H1 (cell line): ENCODE measurements around the gene SNAP47. TPM values are rescaled to one million over a fixed set of nuclear protein-coding genes. Genes with fewer than 3 reads are reported as not detected.

Experiments used
- CTCF ChIA-PET: fragments of 300-600 bp; sonication (Branson Sonifier 250); formaldehyde crosslinking; loops from one replicate; lab custom pipeline; 2021; ENCODE audit not compliant: partially characterized antibody; lab: Charles Lee
- POLR2A ChIA-PET: fragments of 300-600 bp; sonication (Branson Sonifier 250); formaldehyde crosslinking; loops from one replicate; lab custom pipeline; 2021; ENCODE audit warnings: inconsistent platforms; ENCODE audit not compliant: partially characterized antibody; lab: Charles Lee
- DNase-seq, 2 experiments: peaks; one replicate each; pipeline versions ENCODE4 v3.0.0 to v3.0.0-alpha.2; 2010 to 2022; ENCODE audit warnings: low spot score in 2 of 2, low read depth in 1 of 2, mixed read lengths in 1 of 2
- FAIRE-seq: peaks from 2 replicates; lab custom pipeline; 2011; peaks lifted over from hg19 to GRCh38; lab: Jason Lieb, UNC
- H2AFZ ChIP-seq: 2 replicates; pipeline ENCODE4 v1.8.1; 2012; ENCODE audit warnings: low read length, inconsistent platforms
- H2AK5ac ChIP-seq: 2 replicates; pipeline ENCODE4 v1.6.1; 2013; ENCODE audit warnings: low read depth, low read length
- H2BK120ac ChIP-seq: replicated peaks from 2 replicates; pipeline ENCODE3; 2013; ENCODE audit warnings: low read depth, low read length, inconsistent platforms
- H2BK12ac ChIP-seq: 2 replicates; pipeline ENCODE4 v1.6.1; 2013; ENCODE audit warnings: low read depth, low read length
- H2BK15ac ChIP-seq: 2 replicates; pipeline ENCODE4 v1.6.1; 2013; ENCODE audit warnings: low read length
- H2BK20ac ChIP-seq: 2 replicates; pipeline ENCODE4 v1.6.1; 2013; ENCODE audit warnings: low read length
- H2BK5ac ChIP-seq: 2 replicates; pipeline ENCODE4 v1.6.1; 2013; ENCODE audit warnings: low read depth, low read length
- H3K14ac ChIP-seq: 2 replicates; pipeline ENCODE4 v1.6.1; 2013; ENCODE audit warnings: inconsistent platforms; ENCODE audit not compliant: insufficient read length
- H3K18ac ChIP-seq: 2 replicates; pipeline ENCODE4 v1.6.1; 2013; ENCODE audit warnings: low read length; ENCODE audit errors: extremely low read depth
- H3K23ac ChIP-seq: 2 replicates; pipeline ENCODE4 v1.6.1; 2013; ENCODE audit warnings: inconsistent platforms; ENCODE audit not compliant: insufficient read length
- H3K23me2 ChIP-seq: 2 replicates; pipeline ENCODE4 v1.6.1; 2013; ENCODE audit warnings: low read depth, low read length
- H3K27ac ChIP-seq: 2 replicates; pipeline ENCODE4 v1.6.1; 2011; ENCODE audit warnings: low read depth, low read length, inconsistent platforms
- H3K27me3 ChIP-seq, 4 experiments: replicated peaks in 1 of 4; 1 replicate in 1 of 4; 2 replicates in 3 of 4; pipeline versions ENCODE4 v1.6.1 to v1.8.1; 2011 to 2013; ENCODE audit warnings: low read length in 3 of 4, mild to moderate bottlenecking in 3 of 4, inconsistent platforms in 2 of 4, mixed read lengths in 2 of 4, moderate library complexity in 1 of 4; ENCODE audit not compliant: control insufficient read depth in 3 of 4, insufficient read depth in 3 of 4; ENCODE audit errors: extremely low read depth in 1 of 4
- H3K36me3 ChIP-seq, 4 experiments: 2 replicates each; pipeline versions ENCODE4 v1.6.1 to v1.8.1; 2011 to 2013; ENCODE audit warnings: mild to moderate bottlenecking in 4 of 4, low read length in 3 of 4, moderate library complexity in 2 of 4, control low read depth in 1 of 4, inconsistent platforms in 1 of 4; ENCODE audit not compliant: insufficient read depth in 4 of 4, control insufficient read depth in 2 of 4
- H3K4ac ChIP-seq: replicated peaks from 2 replicates; pipeline ENCODE3; 2013; ENCODE audit warnings: low read length, low read depth, mixed read lengths, inconsistent platforms; ENCODE audit not compliant: insufficient read length
- H3K4me1 ChIP-seq, 4 experiments: replicated peaks in 1 of 4; 1 replicate in 1 of 4; 2 replicates in 3 of 4; pipeline versions ENCODE4 v1.6.1 to v1.8.1; 2011 to 2013; ENCODE audit warnings: low read length in 3 of 4, inconsistent platforms in 2 of 4, mixed read lengths in 1 of 4; ENCODE audit not compliant: insufficient read depth in 4 of 4, control insufficient read depth in 3 of 4
- H3K4me2 ChIP-seq, 2 experiments: 2 replicates each; pipeline versions ENCODE4 v1.6.1 to v1.8.1; 2011 to 2013; ENCODE audit warnings: low read depth in 2 of 2, low read length in 2 of 2, control low read depth in 1 of 2, inconsistent platforms in 1 of 2, mild to moderate bottlenecking in 1 of 2; ENCODE audit not compliant: insufficient read depth in 1 of 2
- H3K4me3 ChIP-seq, 4 experiments: fragments of 200-600, 300-600 bp in 1 of 4; sonication (generic), shearing (Covaris generic), sonication (Bioruptor Twin) in 1 of 4; 2 replicates each; pipeline versions ENCODE4 v1.5.1 to v1.8.1; 2011 to 2016; ENCODE audit warnings: low read length in 4 of 4, low read depth in 3 of 4, control low read depth in 2 of 4, inconsistent platforms in 2 of 4, mild to moderate bottlenecking in 2 of 4, mixed read lengths in 1 of 4, moderate library complexity in 1 of 4; ENCODE audit not compliant: insufficient read depth in 2 of 4; ENCODE audit errors: extremely low read depth in 1 of 4
- H3K56ac ChIP-seq: replicated peaks from 2 replicates; pipeline ENCODE3; 2013; ENCODE audit warnings: low read depth, mild to moderate bottlenecking, mixed read lengths, low read length, inconsistent platforms; ENCODE audit not compliant: insufficient read length
- H3K79me1 ChIP-seq: 2 replicates; pipeline ENCODE4 v1.6.1; 2013; ENCODE audit warnings: low read depth, low read length, control low read depth
- H3K79me2 ChIP-seq, 2 experiments: 2 replicates each; pipeline versions ENCODE4 v1.6.1 to v1.8.1; 2012 to 2013; ENCODE audit warnings: low read length in 2 of 2, mild to moderate bottlenecking in 2 of 2, inconsistent platforms in 1 of 2; ENCODE audit not compliant: insufficient read depth in 2 of 2, control insufficient read depth in 1 of 2
- H3K9ac ChIP-seq, 4 experiments: replicated peaks in 1 of 4; 1 replicate in 1 of 4; 2 replicates in 3 of 4; pipeline versions ENCODE4 v1.6.1 to v1.8.1; 2011 to 2013; ENCODE audit warnings: low read depth in 3 of 4, low read length in 3 of 4, control low read depth in 2 of 4, mild to moderate bottlenecking in 2 of 4, moderate library complexity in 2 of 4, inconsistent platforms in 1 of 4; ENCODE audit errors: extremely low read depth in 1 of 4
- H3K9me3 ChIP-seq, 2 experiments: 2 replicates each; pipeline versions ENCODE4 v1.6.1 to v1.8.1; 2012 to 2013; ENCODE audit warnings: mild to moderate bottlenecking in 2 of 2, moderate library complexity in 2 of 2, control low read depth in 1 of 2, inconsistent platforms in 1 of 2, low read depth in 1 of 2, low read length in 1 of 2, mixed read lengths in 1 of 2; ENCODE audit not compliant: insufficient read depth in 2 of 2
- H4K20me1 ChIP-seq, 2 experiments: replicated peaks in 1 of 2; 2 replicates each; pipeline versions ENCODE3 to v1.8.1; 2011 to 2013; ENCODE audit warnings: inconsistent platforms in 2 of 2, low read length in 2 of 2, mild to moderate bottlenecking in 1 of 2; ENCODE audit not compliant: insufficient read depth in 2 of 2, control insufficient read depth in 1 of 2
- H4K5ac ChIP-seq: 2 replicates; pipeline ENCODE4 v1.6.1; 2013; ENCODE audit warnings: low read length, low read depth, mixed read lengths, inconsistent platforms; ENCODE audit not compliant: insufficient read length
- H4K8ac ChIP-seq: 2 replicates; pipeline ENCODE4 v1.8.0; 2013; ENCODE audit warnings: mild to moderate bottlenecking, moderate library complexity, low read length, inconsistent platforms; ENCODE audit not compliant: insufficient read depth; ENCODE audit errors: extremely low read depth
- H4K91ac ChIP-seq: replicated peaks from 2 replicates; pipeline ENCODE3; 2013; ENCODE audit warnings: low read length, mixed read lengths, inconsistent platforms; ENCODE audit not compliant: insufficient read length
- ATF3 ChIP-seq: IDR thresholded peaks from 2 replicates; pipeline ENCODE4 v1.6.1; 2011; ENCODE audit warnings: low read depth, mild to moderate bottlenecking, low read length; ENCODE audit not compliant: insufficient read depth
- CBX8 ChIP-seq: fragments of 300-800, 300-1000 bp; sonication (generic); IDR thresholded peaks from 2 replicates; pipeline ENCODE4 v1.7.1; 2016; ENCODE audit warnings: low read depth, low read length, borderline replicate concordance
- CHD2 ChIP-seq: IDR thresholded peaks from 2 replicates; pipeline ENCODE4 v1.6.1; 2012; ENCODE audit warnings: low read length, improper control_type of control experiment
- EGR1 ChIP-seq: IDR thresholded peaks from 2 replicates; pipeline ENCODE4 v1.6.1; 2011; ENCODE audit warnings: low read depth, low read length, borderline replicate concordance
- GABPA ChIP-seq: IDR thresholded peaks from 2 replicates; pipeline ENCODE4 v1.6.1; 2011; ENCODE audit warnings: mild to moderate bottlenecking, low read length, moderate library complexity, borderline replicate concordance; ENCODE audit not compliant: insufficient read depth
- RBBP5 ChIP-seq: IDR thresholded peaks from 2 replicates; pipeline ENCODE4 v1.7.1; 2012; ENCODE audit warnings: low read depth, mild to moderate bottlenecking, inconsistent platforms, low read length, moderate library complexity, borderline replicate concordance
- TAF7 ChIP-seq: optimal IDR thresholded peaks from 2 replicates; pipeline ENCODE3; 2011; ENCODE audit warnings: low read depth, mild to moderate bottlenecking, inconsistent platforms, low read length, moderate library complexity, borderline replicate concordance
- WGBS, 2 experiments: shearing (Covaris generic) in 1 of 2; methylation state at CpG; one replicate each; pipeline versions ENCODE4 v1.1.6 to v1.1.7; 2013 to 2015; ENCODE audit warnings: low lambda C conversion rate in 2 of 2, mixed read lengths in 2 of 2, inconsistent platforms in 1 of 2, low coverage in 1 of 2, missing lambda C conversion rate in 1 of 2; ENCODE audit not compliant: insufficient replicate concordance in 2 of 2, insufficient coverage in 1 of 2, insufficient read length in 1 of 2; ENCODE audit errors: extremely low coverage in 1 of 2, missing lambda C conversion rate in 1 of 2; 5-methylcytosine and 5-hydroxymethylcytosine counted together
- polyA plus RNA-seq, 7 experiments: library from polyadenylated mRNA; depleted of rRNA in 3 of 7; stranded (reverse) in 5 of 7; unstranded in 2 of 7; fragments of >200 nt in 5 of 7; fragments of 200-250 nt in 2 of 7; gene quantifications; 1 replicate in 5 of 7; 2 replicates in 1 of 7; 4 replicates in 1 of 7; pipeline versions ENCODE4 v1.2.1 to v1.2.3, GENCODE V29; 2011 to 2013; ENCODE audit warnings: missing spikeins in 2 of 7, mixed read lengths in 2 of 7
- total RNA-seq: library from RNA; stranded (reverse); fragmentation: NEBNext Ultra II Directional; extraction: Animal tissue kit (Norgen Biotek cat#: 25700); gene quantifications from 2 replicates; pipeline ENCODE4 v1.2.1, GENCODE V29; 2021
- TF ChIP-seq, protein P1 (sequence below): IDR thresholded peaks from 2 replicates; pipeline ENCODE4 v1.6.1; 2012; ENCODE audit warnings: inconsistent platforms

The SNAP47 gene
- total and polyA plus RNA-seq, 2 of the 8 experiments (the other 6 are each of a cell fraction or from before 2014, with no cell fraction given): 37.6 to 42.2 TPM

DNA sequence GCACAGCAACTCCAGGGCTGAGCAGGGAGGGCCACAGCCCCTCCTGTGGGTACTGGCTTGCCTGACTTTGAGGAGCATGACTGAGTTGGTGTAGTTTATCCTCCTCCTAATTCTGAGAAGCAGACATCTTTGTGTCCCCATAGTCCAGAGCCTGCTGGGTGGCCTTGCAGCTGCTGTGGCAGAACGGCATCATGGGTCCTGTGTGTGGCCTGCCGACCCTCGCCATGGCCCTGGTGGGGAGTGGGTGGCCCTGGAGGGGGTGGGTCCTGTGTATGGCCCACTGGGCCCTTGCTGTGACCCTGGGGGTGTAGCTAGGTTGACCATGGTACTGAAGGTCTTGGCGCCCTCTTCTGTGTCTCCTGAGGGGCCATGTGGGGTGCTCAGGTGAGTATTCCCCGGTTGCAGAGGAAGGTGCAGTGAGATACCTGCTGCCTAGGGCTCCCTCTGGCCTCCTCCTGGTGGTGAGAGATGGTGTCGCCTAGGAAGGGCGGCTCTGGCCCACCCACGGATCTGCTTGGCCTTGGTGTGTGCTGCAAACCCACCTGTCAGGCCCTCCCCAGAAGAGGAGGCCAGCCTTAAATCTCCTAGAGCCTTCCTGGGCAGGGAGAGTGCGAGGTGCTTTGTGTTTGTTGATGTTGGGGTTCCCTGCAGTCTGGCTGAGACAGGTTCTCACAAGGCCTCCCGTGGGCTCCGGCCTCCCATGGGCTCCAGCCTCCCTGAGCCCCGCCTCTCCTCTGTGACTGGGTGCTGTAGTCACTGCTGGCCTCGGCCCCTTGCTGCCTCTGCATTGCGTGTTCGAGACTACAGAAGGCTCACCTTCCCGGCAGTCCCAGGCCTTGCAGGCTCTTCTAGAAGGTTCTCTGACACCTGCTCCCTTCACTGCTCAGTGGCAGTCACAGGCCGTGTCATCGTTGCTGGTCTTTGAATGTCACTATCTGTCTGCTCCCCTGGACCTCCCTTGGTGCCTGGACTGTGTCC is 7.8 kb downstream of the SNAP47 start:
- no peak overlapping the region; the same call in 1 of the 2 replicates for H4K8ac ChIP-seq
- ChIA-PET POLR2A (interaction anchor here (1.1 to 1.2 kb wide), 3 partner anchors 8 to 20 kb away, joined by 3 to 4 read pairs (median 4); partner anchors contain the start of genes JMJD4 and SNAP47), CTCF (interaction anchor here (0.6 to 2.6 kb wide), 9 partner anchors 9 to 1038 kb away, joined by 3 to 12 read pairs (median 4); no protein-coding TSS in a partner anchor)
- no peak overlapping the region for H4K91ac ChIP-seq
- H3K23ac ChIP-seq: no peak overlapping the region
- FAIRE-seq: no peak
- H3K27me3 ChIP-seq: no peaks in the 10 kb centered on the region
- no peak overlapping the region for H4K5ac ChIP-seq
- WGBS, 2 experiments: 94% methylated on average over 17 of the region's 18 CpGs; no CpG with 5 or more reads in 1 of the 2 experiments
- H4K20me1 ChIP-seq: peaks cover 23 to 48% of the 10 kb centered on the region in 2 experiments
- H3K79me2 ChIP-seq: peaks cover 0 to 82% of the 10 kb centered on the region in 2 experiments; a peak in 2 of 4 replicates
- DNase-seq: no peak
- no peak overlapping the region for H2BK120ac ChIP-seq
- no peak overlapping the region for H2AFZ ChIP-seq
- H3K4me1 ChIP-seq: peaks cover 0 to 4% (median 0%) of the 10 kb centered on the region in 4 experiments; a peak in 1 of 7 replicates
- H2BK20ac ChIP-seq: no peak overlapping the region
- no peak overlapping the region for H3K4me3 ChIP-seq
- no peak overlapping the region for H3K4ac ChIP-seq
- H3K36me3 ChIP-seq: peaks cover 0 to 2% (median 1%) of the 10 kb centered on the region in 4 experiments; a peak in 4 of 8 replicates
- H2BK12ac ChIP-seq: no peak overlapping the region
- no peak overlapping the region for H3K4me2 ChIP-seq
- H2BK15ac ChIP-seq: no peak overlapping the region
- H3K56ac ChIP-seq: no peak overlapping the region
- H3K79me1 ChIP-seq: peaks cover 40% of the 10 kb centered on the region
- no peak overlapping the region; the same call in 1 of the 2 replicates for H2BK5ac ChIP-seq
- no peak overlapping the region for H2AK5ac ChIP-seq
- no peaks in the 10 kb centered on the region for H3K9me3 ChIP-seq
- H3K9ac ChIP-seq: no peak overlapping the region
- no peak overlapping the region for H3K14ac ChIP-seq
- no peaks in the 10 kb centered on the region for H3K23me2 ChIP-seq
- H3K18ac ChIP-seq: no peak overlapping the region
- no peak overlapping the region for H3K27ac ChIP-seq
- no peak for TF ChIP-seq ATF3
- no peak for TF ChIP-seq CBX8
- TF ChIP-seq, protein P1, sequence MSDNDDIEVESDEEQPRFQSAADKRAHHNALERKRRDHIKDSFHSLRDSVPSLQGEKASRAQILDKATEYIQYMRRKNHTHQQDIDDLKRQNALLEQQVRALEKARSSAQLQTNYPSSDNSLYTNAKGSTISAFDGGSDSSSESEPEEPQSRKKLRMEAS: no peak
- no peak for TF ChIP-seq RBBP5
- no peak for TF ChIP-seq CHD2
- TF ChIP-seq EGR1: no peak
- TF ChIP-seq TAF7: no peak
- TF ChIP-seq GABPA: no peak
